Keratinocyte (primary cell): ENCODE measurements around the gene CKS1B. TPM values are rescaled to one million over a fixed set of nuclear protein-coding genes. Genes with fewer than 3 reads are reported as not detected.

Source experiments
- DNase-seq: peaks from one replicate; pipeline ENCODE4 v3.0.0-alpha.2; 2011; ENCODE audit warnings: low read depth, missing footprints, low spot score
- FAIRE-seq: peaks from 2 replicates; lab custom pipeline; 2011; peaks lifted over from hg19 to GRCh38; lab: Jason Lieb, UNC
- H2AFZ ChIP-seq: 2 replicates; pipeline ENCODE4 v1.6.0; 2012; ENCODE audit warnings: low read length, control low read depth, inconsistent platforms; ENCODE audit not compliant: control insufficient read depth
- H3K27ac ChIP-seq: 2 replicates; pipeline ENCODE4 v1.5.1; 2011; ENCODE audit warnings: low read length; ENCODE audit not compliant: control insufficient read depth, insufficient read depth
- H3K27me3 ChIP-seq: 3 replicates; pipeline ENCODE4 v1.6.0; 2011; ENCODE audit warnings: low read length; ENCODE audit not compliant: control insufficient read depth, insufficient read depth; ENCODE audit errors: extremely low read depth
- H3K36me3 ChIP-seq, 2 experiments: 2 replicates in 1 of 2; 3 replicates in 1 of 2; pipeline ENCODE4 v1.5.1; 2011; ENCODE audit warnings: low read length in 2 of 2, mild to moderate bottlenecking in 1 of 2; ENCODE audit not compliant: control insufficient read depth in 2 of 2, insufficient read depth in 2 of 2; ENCODE audit errors: extremely low read depth in 1 of 2
- H3K4me1 ChIP-seq: 3 replicates; pipeline ENCODE4 v1.5.1; 2011; ENCODE audit warnings: low read length; ENCODE audit not compliant: control insufficient read depth, insufficient read depth; ENCODE audit errors: extremely low read depth
- H3K4me2 ChIP-seq: 3 replicates; pipeline ENCODE4 v1.6.0; 2011; ENCODE audit warnings: low read depth, low read length; ENCODE audit not compliant: control insufficient read depth, insufficient read depth; ENCODE audit errors: extremely low read depth
- H3K4me3 ChIP-seq, 3 experiments: fragments of 200-600 bp in 1 of 3; sonication (generic) in 1 of 3; 2 replicates in 2 of 3; 3 replicates in 1 of 3; pipeline ENCODE4 v1.5.1; 2011 to 2016; ENCODE audit warnings: low read length in 3 of 3, mild to moderate bottlenecking in 3 of 3, control low read depth in 2 of 3, inconsistent platforms in 1 of 3, low read depth in 1 of 3, mixed read lengths in 1 of 3, mixed run types in 1 of 3, moderate library complexity in 1 of 3; ENCODE audit not compliant: control insufficient read depth in 2 of 3, insufficient read depth in 2 of 3; ENCODE audit errors: extremely low read depth in 1 of 3
- H3K79me2 ChIP-seq: 2 replicates; pipeline ENCODE4 v1.6.0; 2012; ENCODE audit warnings: low read length; ENCODE audit not compliant: control insufficient read depth, insufficient read depth
- H3K9ac ChIP-seq: 3 replicates; pipeline ENCODE4 v1.6.0; 2011; ENCODE audit warnings: low read length; ENCODE audit not compliant: control insufficient read depth, insufficient read depth; ENCODE audit errors: extremely low read depth
- H3K9me1 ChIP-seq: 3 replicates; pipeline ENCODE4 v1.6.0; 2011; ENCODE audit warnings: low read length; ENCODE audit not compliant: control insufficient read depth, insufficient read depth; ENCODE audit errors: extremely low read depth
- H3K9me3 ChIP-seq: 2 replicates; pipeline ENCODE4 v1.5.1; 2012; ENCODE audit warnings: low read depth, low read length; ENCODE audit not compliant: control insufficient read depth
- H4K20me1 ChIP-seq: 3 replicates; pipeline ENCODE4 v1.6.0; 2011; ENCODE audit warnings: low read length; ENCODE audit not compliant: control insufficient read depth, insufficient read depth; ENCODE audit errors: extremely low read depth
- EZH2 ChIP-seq: IDR thresholded peaks from one replicate; pipeline ENCODE4 v1.6.1; 2012; ENCODE audit warnings: inconsistent platforms, mild to moderate bottlenecking, low read length, moderate library complexity
- dilution Hi-C: fragments of 300-500 bp; cut with MboI; formaldehyde crosslinking; loops from one replicate; pipeline ENCODE4 v1.7.0; 2020; ENCODE audit warnings: low sequenced_read_pairs; ENCODE audit not compliant: extremely low pct_ligation_motif_present
- polyA plus RNA-seq, 5 experiments: library from polyadenylated mRNA; depleted of rRNA in 3 of 5; stranded (reverse) in 3 of 5; stranded (forward) in 1 of 5; unstranded in 1 of 5; fragments of >200 nt; gene quantifications; 1 replicate in 1 of 5; 2 replicates in 3 of 5; 3 replicates in 1 of 5; pipeline versions ENCODE4 v1.2.1 to v1.2.3, GENCODE V29; 2011 to 2012; ENCODE audit warnings: missing spikeins in 2 of 5, low read depth in 1 of 5, low replicate concordance in 1 of 5
- TF ChIP-seq, protein P1 (sequence below), 3 experiments: IDR thresholded peaks in 1 of 3; conservative IDR thresholded peaks in 1 of 3; optimal IDR thresholded peaks in 1 of 3; 2 replicates in 2 of 3; 3 replicates in 1 of 3; pipeline versions ENCODE3 to v1.5.1; 2011; ENCODE audit warnings: low read length in 3 of 3, mild to moderate bottlenecking in 3 of 3, moderate library complexity in 2 of 3, control low read depth in 1 of 3, inconsistent platforms in 1 of 3; ENCODE audit not compliant: insufficient read depth in 2 of 3; ENCODE audit errors: extremely low read depth in 1 of 3

Gene CKS1B
- polyA plus RNA-seq, 1 donor (not counting 4 experiments of a cell fraction or from before 2014, with no cell fraction given), result 300 TPM

DNA sequence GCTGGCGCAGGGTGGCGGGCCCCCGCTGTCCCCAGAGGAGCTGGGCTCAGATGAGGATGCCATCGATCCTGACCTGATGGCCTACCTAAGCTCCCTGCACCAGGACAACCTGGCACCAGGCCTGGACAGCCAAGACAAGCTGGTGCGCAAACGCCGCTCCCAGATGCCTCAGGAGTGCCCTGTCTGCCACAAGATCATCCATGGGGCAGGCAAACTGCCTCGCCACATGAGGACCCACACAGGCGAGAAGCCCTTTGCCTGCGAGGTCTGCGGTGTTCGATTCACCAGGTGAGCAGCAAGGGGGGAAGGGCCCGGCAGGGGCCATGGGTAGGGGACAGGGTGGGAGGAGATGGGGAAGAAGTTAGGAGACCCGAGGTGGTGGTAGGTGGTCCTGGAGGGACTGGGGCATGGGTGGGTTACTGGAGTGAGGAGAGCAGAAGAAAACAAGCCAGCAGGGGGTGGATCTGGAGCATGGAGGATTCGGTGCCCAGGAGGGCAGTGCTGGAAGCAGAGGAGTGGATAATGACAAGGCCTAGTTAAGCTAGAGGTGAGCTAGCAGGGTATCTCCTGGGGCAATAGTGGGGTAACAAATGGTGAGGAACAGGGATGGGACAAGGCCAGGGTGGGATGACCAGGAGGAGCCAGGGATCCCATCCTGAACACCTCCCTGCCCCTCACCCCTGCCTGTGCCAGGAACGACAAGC lies 41.2 kb downstream of the CKS1B start:
- H3K36me3 ChIP-seq, result peaks cover 30 to 51% of the 10 kb centered on the region in 2 experiments
- H3K9me1 ChIP-seq, result no peaks in the 10 kb centered on the region
- no peak overlapping the region for H3K9ac ChIP-seq
- H3K4me1 ChIP-seq, result peaks cover 51% of the 10 kb centered on the region
- dilution Hi-C loops, result no loop called here
- no peaks in the 10 kb centered on the region for H3K9me3 ChIP-seq
- no peak overlapping the region for H3K27ac ChIP-seq
- peaks cover 11% of the 10 kb centered on the region for H3K79me2 ChIP-seq
- H3K4me2 ChIP-seq, result no peak overlapping the region
- TF ChIP-seq EZH2, result no peak
- TF ChIP-seq, protein P1, sequence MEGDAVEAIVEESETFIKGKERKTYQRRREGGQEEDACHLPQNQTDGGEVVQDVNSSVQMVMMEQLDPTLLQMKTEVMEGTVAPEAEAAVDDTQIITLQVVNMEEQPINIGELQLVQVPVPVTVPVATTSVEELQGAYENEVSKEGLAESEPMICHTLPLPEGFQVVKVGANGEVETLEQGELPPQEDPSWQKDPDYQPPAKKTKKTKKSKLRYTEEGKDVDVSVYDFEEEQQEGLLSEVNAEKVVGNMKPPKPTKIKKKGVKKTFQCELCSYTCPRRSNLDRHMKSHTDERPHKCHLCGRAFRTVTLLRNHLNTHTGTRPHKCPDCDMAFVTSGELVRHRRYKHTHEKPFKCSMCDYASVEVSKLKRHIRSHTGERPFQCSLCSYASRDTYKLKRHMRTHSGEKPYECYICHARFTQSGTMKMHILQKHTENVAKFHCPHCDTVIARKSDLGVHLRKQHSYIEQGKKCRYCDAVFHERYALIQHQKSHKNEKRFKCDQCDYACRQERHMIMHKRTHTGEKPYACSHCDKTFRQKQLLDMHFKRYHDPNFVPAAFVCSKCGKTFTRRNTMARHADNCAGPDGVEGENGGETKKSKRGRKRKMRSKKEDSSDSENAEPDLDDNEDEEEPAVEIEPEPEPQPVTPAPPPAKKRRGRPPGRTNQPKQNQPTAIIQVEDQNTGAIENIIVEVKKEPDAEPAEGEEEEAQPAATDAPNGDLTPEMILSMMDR (optimal IDR thresholded peaks at IDR 0.05 in 1 of 3, IDR thresholded peaks at IDR 0.05 in 1 of 3, conservative IDR thresholded peaks at IDR 0.05 in 1 of 3; ENCODE audit: extremely low read depth in 1 of 3, insufficient read depth in 2 of 3, low read length in 3 of 3), result no peak
- H4K20me1 ChIP-seq, result peaks cover 6% of the 10 kb centered on the region
- DNase-seq (no peak), FAIRE-seq (no peak)
- H3K27me3 ChIP-seq, result no peaks in the 10 kb centered on the region
- no peak overlapping the region for H3K4me3 ChIP-seq
- no peak overlapping the region for H2AFZ ChIP-seq

DNA sequence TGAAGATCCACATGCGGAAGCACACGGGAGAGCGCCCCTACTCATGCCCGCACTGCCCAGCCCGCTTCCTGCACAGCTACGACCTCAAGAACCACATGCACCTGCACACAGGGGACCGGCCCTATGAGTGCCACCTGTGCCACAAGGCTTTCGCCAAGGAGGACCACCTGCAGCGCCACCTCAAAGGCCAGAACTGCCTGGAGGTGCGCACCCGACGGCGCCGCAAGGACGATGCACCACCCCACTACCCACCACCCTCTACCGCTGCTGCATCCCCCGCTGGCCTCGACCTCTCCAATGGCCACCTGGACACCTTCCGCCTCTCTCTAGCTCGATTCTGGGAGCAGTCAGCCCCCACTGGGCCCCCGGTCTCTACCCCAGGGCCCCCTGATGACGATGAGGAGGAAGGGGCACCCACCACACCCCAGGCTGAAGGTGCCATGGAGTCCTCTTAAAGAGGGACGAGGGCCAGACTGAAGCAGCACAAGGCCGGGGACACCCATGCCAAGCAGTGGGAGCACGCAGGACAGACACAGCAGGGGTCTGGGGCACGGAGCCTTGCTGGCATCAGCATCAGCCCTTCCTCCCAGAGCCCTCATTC lies 41.9 kb downstream of the CKS1B start:
- Histone ChIP-seq H3K27me3 (no peaks in the 10 kb centered on the region), H3K4me2 (no peak overlapping the region), H3K4me3 (no peak overlapping the region), H2AFZ (no peak overlapping the region), H3K79me2 (peaks cover 7% of the 10 kb centered on the region), H3K9me3 (no peaks in the 10 kb centered on the region), H3K9ac (peak overlapping the region; percentile 38), H4K20me1 (peaks cover 6% of the 10 kb centered on the region), H3K4me1 (peaks cover 45% of the 10 kb centered on the region), H3K27ac (peak overlapping the region; percentile 69), H3K36me3 (peaks cover 30 to 45% of the 10 kb centered on the region in 2 experiments), H3K9me1 (no peaks in the 10 kb centered on the region)
- TF ChIP-seq, protein P1 (optimal IDR thresholded peaks at IDR 0.05 in 1 of 3, IDR thresholded peaks at IDR 0.05 in 1 of 3, conservative IDR thresholded peaks at IDR 0.05 in 1 of 3; ENCODE audit: extremely low read depth in 1 of 3, insufficient read depth in 2 of 3, low read length in 3 of 3), result no peak
- no peak for TF ChIP-seq EZH2
- dilution Hi-C loops, result no loop called here
- no peak for FAIRE-seq
- DNase-seq, result no peak
